HG02759 (cell line): Measurements from ENCODE around the gene MAP3K4.

Source experiments
- ATAC-seq: cut with Tn5 transposase; IDR thresholded peaks from one replicate; pipeline ENCODE4 v1.9.1; 2021; ENCODE audit warnings: mild to moderate bottlenecking, moderate library complexity; ENCODE audit not compliant: unreplicated experiment

The MAP3K4 gene

GRCh38 chr6:161166677-161167076 is 175.1 kb downstream of the MAP3K4 start:
- no peak for ATAC-seq
